Measurements from ENCODE around the gene SFTPD. TPM values are rescaled to one million over a fixed set of nuclear protein-coding genes. Genes with fewer than 3 reads are reported as not detected.

SFTPD gene
- total and polyA plus RNA-seq, 2 of the 8 experiments (the other 6 are each of a cell fraction or from before 2014, with no cell fraction given): 0.21 to 0.54 TPM

DNA sequence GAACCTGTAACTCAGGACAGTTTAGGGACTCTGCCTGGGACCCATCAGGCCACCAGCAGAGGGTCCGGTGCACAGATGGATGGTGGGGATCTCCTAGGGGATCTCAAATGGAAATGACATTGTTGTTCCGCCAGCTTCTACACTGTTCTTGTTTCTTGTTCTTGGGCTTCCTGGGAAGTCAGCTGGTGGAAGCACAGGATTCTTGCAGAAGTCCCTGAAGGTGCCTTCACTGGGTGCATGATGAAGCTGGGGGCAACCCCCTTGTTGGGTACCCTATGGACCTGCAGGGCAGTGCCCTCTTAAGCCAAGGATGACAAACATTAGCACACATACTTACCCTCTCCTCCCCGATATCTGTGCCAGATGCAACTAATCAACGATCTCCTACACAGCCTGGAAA lies 18.6 kb downstream of the SFTPD start:
- Histone ChIP-seq H3K14ac (ENCODE audit: insufficient read length) (no peak overlapping the region), H3K27me3 (replicated peaks in 1 of 4; ENCODE audit: control insufficient read depth in 3 of 4, extremely low read depth in 1 of 4, insufficient read depth in 3 of 4, low read length in 3 of 4) (peaks cover 0 to 14% (median 10%) of the 10 kb centered on the region in 4 experiments; a peak in 5 of 7 replicates), H4K5ac (ENCODE audit: insufficient read length, low read depth, low read length) (no peak overlapping the region), H3K4me2 (ENCODE audit: insufficient read depth in 1 of 2, low read depth in 2 of 2, low read length in 2 of 2) (no peak overlapping the region), H2BK5ac (ENCODE audit: low read depth, low read length) (no peak overlapping the region), H2BK15ac (ENCODE audit: low read length) (no peak overlapping the region), H3K4ac (replicated peaks; ENCODE audit: insufficient read length, low read depth, low read length) (no peak overlapping the region), H3K18ac (ENCODE audit: extremely low read depth, low read length) (no peak overlapping the region), H3K27ac (ENCODE audit: low read depth, low read length) (no peak overlapping the region), H2AFZ (ENCODE audit: low read length) (no peak overlapping the region), H3K4me1 (replicated peaks in 1 of 4; ENCODE audit: control insufficient read depth in 3 of 4, insufficient read depth in 4 of 4, low read length in 3 of 4) (peaks cover 0 to 2% (median under 1%) of the 10 kb centered on the region in 4 experiments; a peak in 2 of 7 replicates), H3K79me1 (ENCODE audit: low read depth, low read length) (no peaks in the 10 kb centered on the region), H4K20me1 (replicated peaks in 1 of 2; ENCODE audit: control insufficient read depth in 1 of 2, insufficient read depth in 2 of 2, low read length in 2 of 2) (no peaks in the 10 kb centered on the region), H2BK120ac (replicated peaks; ENCODE audit: low read depth, low read length) (no peak overlapping the region), H3K23ac (ENCODE audit: insufficient read length) (no peak overlapping the region), H3K9me3 (ENCODE audit: insufficient read depth in 2 of 2, low read depth in 1 of 2, low read length in 1 of 2) (no peaks in the 10 kb centered on the region), H3K56ac (replicated peaks; ENCODE audit: insufficient read length, low read depth, low read length) (no peak overlapping the region), H3K23me2 (ENCODE audit: low read depth, low read length) (no peaks in the 10 kb centered on the region; the same call in 1 of the 2 replicates), H2BK12ac (ENCODE audit: low read depth, low read length) (no peak overlapping the region), H3K9ac (replicated peaks in 1 of 4; ENCODE audit: extremely low read depth in 1 of 4, low read depth in 3 of 4, low read length in 3 of 4) (no peak overlapping the region), H3K4me3 (ENCODE audit: extremely low read depth in 1 of 4, insufficient read depth in 2 of 4, low read depth in 3 of 4, low read length in 4 of 4) (no peak overlapping the region), H2AK5ac (ENCODE audit: low read depth, low read length) (no peak overlapping the region), H3K79me2 (ENCODE audit: control insufficient read depth in 1 of 2, insufficient read depth in 2 of 2, low read length in 2 of 2) (no peaks in the 10 kb centered on the region), H2BK20ac (ENCODE audit: low read length) (no peak overlapping the region), H4K91ac (replicated peaks; ENCODE audit: insufficient read length, low read length) (no peak overlapping the region), H4K8ac (ENCODE audit: extremely low read depth, insufficient read depth, low read length) (no peak overlapping the region), H3K36me3 (ENCODE audit: control insufficient read depth in 2 of 4, insufficient read depth in 4 of 4, low read length in 3 of 4) (no peaks in the 10 kb centered on the region)
- POLR2A ChIA-PET (ENCODE audit: partially characterized antibody): no interaction called here
- FAIRE-seq (no peak), DNase-seq (ENCODE audit: low read depth in 1 of 2, low spot score in 2 of 2) (peak in 1 of 2 experiments; percentile 34)
- CTCF ChIA-PET (ENCODE audit: partially characterized antibody): interaction anchor here (0.9 to 1.8 kb wide), 6 partner anchors 11 to 175 kb away, joined by 3 to 8 read pairs (median 5); no protein-coding TSS in a partner anchor
- WGBS, 2 experiments (ENCODE audit: extremely low coverage in 1 of 2, insufficient coverage in 1 of 2, insufficient read length in 1 of 2, insufficient replicate concordance in 2 of 2, low coverage in 1 of 2, low lambda C conversion rate in 2 of 2, missing lambda C conversion rate in 1 of 2): 84% methylated on average over 3 of the region's 4 CpGs; no CpG with 5 or more reads in 1 of the 2 experiments
- TF ChIP-seq BACH1 (IDR thresholded peaks at IDR 0.05; ENCODE audit: low read length): no peak
- TF ChIP-seq, protein P1, sequence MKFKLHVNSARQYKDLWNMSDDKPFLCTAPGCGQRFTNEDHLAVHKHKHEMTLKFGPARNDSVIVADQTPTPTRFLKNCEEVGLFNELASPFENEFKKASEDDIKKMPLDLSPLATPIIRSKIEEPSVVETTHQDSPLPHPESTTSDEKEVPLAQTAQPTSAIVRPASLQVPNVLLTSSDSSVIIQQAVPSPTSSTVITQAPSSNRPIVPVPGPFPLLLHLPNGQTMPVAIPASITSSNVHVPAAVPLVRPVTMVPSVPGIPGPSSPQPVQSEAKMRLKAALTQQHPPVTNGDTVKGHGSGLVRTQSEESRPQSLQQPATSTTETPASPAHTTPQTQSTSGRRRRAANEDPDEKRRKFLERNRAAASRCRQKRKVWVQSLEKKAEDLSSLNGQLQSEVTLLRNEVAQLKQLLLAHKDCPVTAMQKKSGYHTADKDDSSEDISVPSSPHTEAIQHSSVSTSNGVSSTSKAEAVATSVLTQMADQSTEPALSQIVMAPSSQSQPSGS (IDR thresholded peaks at IDR 0.05; ENCODE audit: low read length): no peak
- no peak for TF ChIP-seq TBP (IDR thresholded peaks at IDR 0.05; ENCODE audit: low read depth, low read length)
- TF ChIP-seq EGR1 (IDR thresholded peaks at IDR 0.05; ENCODE audit: borderline replicate concordance, low read depth, low read length): no peak
- TF ChIP-seq SIX5 (IDR thresholded peaks at IDR 0.05; ENCODE audit: low read depth, low read length): no peak
- TF ChIP-seq SP1 (IDR thresholded peaks at IDR 0.05; ENCODE audit: low read depth, low read length): no peak
- TF ChIP-seq GTF2F1 (IDR thresholded peaks at IDR 0.05; ENCODE audit: borderline replicate concordance, low read depth, low read length): no peak
- TF ChIP-seq BRCA1 (IDR thresholded peaks at IDR 0.05; ENCODE audit: low read depth, low read length): no peak
- no peak for TF ChIP-seq HDAC6 (IDR thresholded peaks at IDR 0.05; ENCODE audit: low read depth, low read length)
- TF ChIP-seq EP300 (IDR thresholded peaks at IDR 0.05; ENCODE audit: borderline replicate concordance in 1 of 2, low read depth in 2 of 2, low read length in 2 of 2): no peak
- TF ChIP-seq BCL11A (IDR thresholded peaks at IDR 0.05; ENCODE audit: low read depth in 2 of 2, low read length in 2 of 2): no peak
- TF ChIP-seq ZNF274 (IDR thresholded peaks at IDR 0.05; ENCODE audit: borderline replicate concordance, extremely low read depth, low read length): no peak
- TF ChIP-seq EZH2 (IDR thresholded peaks at IDR 0.05; ENCODE audit: low read depth, low read length, severe bottlenecking): no peak
